Endodermal cell (in vitro differentiated cells): ENCODE data around the gene GPR42. TPM values are rescaled to one million over a fixed set of nuclear protein-coding genes. Genes with fewer than 3 reads are reported as not detected.

Experiments
- DNase-seq: peaks from one replicate; pipeline ENCODE4 v3.0.0-alpha.2; 2017
- H3K27ac ChIP-seq: 2 replicates; pipeline ENCODE4 v1.5.1; 2013; ENCODE audit warnings: mild to moderate bottlenecking, low read depth, low read length, moderate library complexity
- H3K27me3 ChIP-seq: 2 replicates; pipeline ENCODE4 v1.6.1; 2013; ENCODE audit warnings: mild to moderate bottlenecking, low read length, moderate library complexity; ENCODE audit not compliant: insufficient read depth, control insufficient read depth, poor library complexity, severe bottlenecking
- H3K36me3 ChIP-seq: 2 replicates; pipeline ENCODE4 v1.7.0; 2013; ENCODE audit warnings: mild to moderate bottlenecking, low read length, moderate library complexity; ENCODE audit not compliant: control insufficient read depth, insufficient read depth
- H3K4me1 ChIP-seq: one replicate; pipeline ENCODE4 v1.7.0; 2013; ENCODE audit warnings: low read length; ENCODE audit not compliant: control insufficient read depth, insufficient read depth
- H3K4me3 ChIP-seq: 2 replicates; pipeline ENCODE4 v1.5.1; 2013; ENCODE audit warnings: mild to moderate bottlenecking, low read length, moderate library complexity
- H3K9ac ChIP-seq: 2 replicates; pipeline ENCODE4 v1.6.1; 2013; ENCODE audit warnings: mild to moderate bottlenecking, low read length, moderate library complexity; ENCODE audit not compliant: poor library complexity, severe bottlenecking; ENCODE audit errors: extremely low read depth
- H3K9me3 ChIP-seq: 2 replicates; pipeline ENCODE4 v1.6.1; 2013; ENCODE audit warnings: mild to moderate bottlenecking, low read length, moderate library complexity; ENCODE audit not compliant: control insufficient read depth
- H3K27ac Mint-ChIP-seq: 2 replicates; pipeline ENCODE4 v1.8.0; 2020; ENCODE audit warnings: mixed read lengths
- H3K27me3 Mint-ChIP-seq: 2 replicates; pipeline ENCODE4 v1.8.0; 2021; ENCODE audit warnings: mild to moderate bottlenecking, mixed read lengths; ENCODE audit not compliant: insufficient read depth
- H3K36me3 Mint-ChIP-seq: 2 replicates; pipeline ENCODE4 v1.8.0; 2020; ENCODE audit warnings: low read depth, mixed read lengths
- H3K4me1 Mint-ChIP-seq: 2 replicates; pipeline ENCODE4 v1.8.0; 2020; ENCODE audit warnings: mixed read lengths
- H3K4me3 Mint-ChIP-seq: 2 replicates; pipeline ENCODE4 v1.8.0; 2020; ENCODE audit warnings: mild to moderate bottlenecking, moderate library complexity, mixed read lengths
- H3K9me3 Mint-ChIP-seq: 2 replicates; pipeline ENCODE4 v1.8.0; 2020; ENCODE audit warnings: mild to moderate bottlenecking, mixed read lengths
- WGBS, 2 experiments: methylation state at CpG; one replicate each; pipeline versions ENCODE4 v1.1.5 to v1.1.7; 2013; ENCODE audit warnings: missing lambda C conversion rate in 2 of 2, mixed read lengths in 1 of 2; ENCODE audit not compliant: insufficient coverage in 1 of 2, insufficient read length in 1 of 2; 5-methylcytosine and 5-hydroxymethylcytosine counted together
- total RNA-seq, 2 donors: library from RNA; stranded (reverse); fragmentation: NEBNext Ultra II Directional in 1 of 2; extraction: Animal tissue kit (Norgen Biotek cat#: 25700) in 1 of 2; gene quantifications; 2 replicates in 1 of 2; 3 replicates in 1 of 2; pipeline ENCODE4 v1.2.1, GENCODE V29; 2021
- TF ChIP-seq, protein P1 (sequence below): fragments of 200-600 bp; sonication (generic); conservative IDR thresholded peaks from 2 replicates; pipeline ENCODE4 v1.5.0; 2021; ENCODE audit warnings: antibody characterized with exemption, mild to moderate bottlenecking

GPR42 gene
- total RNA-seq, 2 donors from 2014 or later = not detected

DNA sequence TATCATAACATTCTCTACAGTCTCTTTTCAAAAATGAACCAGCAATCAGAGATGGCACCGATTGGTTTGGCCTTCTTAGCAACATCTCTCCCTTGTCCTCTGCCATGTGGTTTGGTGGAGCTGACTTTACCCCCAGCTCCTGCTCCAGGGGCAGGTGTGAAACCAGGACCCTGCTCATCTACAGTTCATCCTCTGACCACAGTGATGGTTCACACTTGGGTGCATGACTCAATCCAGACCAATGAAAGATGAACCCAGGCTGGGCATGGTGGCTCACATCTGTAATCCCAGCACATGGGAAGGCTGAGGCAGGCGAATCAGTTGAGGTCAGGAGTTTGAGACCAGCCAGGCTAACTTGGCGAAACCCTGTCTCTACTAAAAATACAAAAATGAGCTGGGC is 43.6 kb downstream of the GPR42 start:
- Histone ChIP-seq H3K9ac (no peak overlapping the region), H3K27me3 (no peaks in the 10 kb centered on the region), H3K9me3 (no peaks in the 10 kb centered on the region), H3K27ac (no peak overlapping the region), H3K36me3 (no peaks in the 10 kb centered on the region), H3K4me1 (no peaks in the 10 kb centered on the region), H3K4me3 (no peak overlapping the region)
- 86 to 94% methylated on average over 2 to 3 of the region's 3 CpGs for WGBS, 2 experiments
- TF ChIP-seq, protein P1, sequence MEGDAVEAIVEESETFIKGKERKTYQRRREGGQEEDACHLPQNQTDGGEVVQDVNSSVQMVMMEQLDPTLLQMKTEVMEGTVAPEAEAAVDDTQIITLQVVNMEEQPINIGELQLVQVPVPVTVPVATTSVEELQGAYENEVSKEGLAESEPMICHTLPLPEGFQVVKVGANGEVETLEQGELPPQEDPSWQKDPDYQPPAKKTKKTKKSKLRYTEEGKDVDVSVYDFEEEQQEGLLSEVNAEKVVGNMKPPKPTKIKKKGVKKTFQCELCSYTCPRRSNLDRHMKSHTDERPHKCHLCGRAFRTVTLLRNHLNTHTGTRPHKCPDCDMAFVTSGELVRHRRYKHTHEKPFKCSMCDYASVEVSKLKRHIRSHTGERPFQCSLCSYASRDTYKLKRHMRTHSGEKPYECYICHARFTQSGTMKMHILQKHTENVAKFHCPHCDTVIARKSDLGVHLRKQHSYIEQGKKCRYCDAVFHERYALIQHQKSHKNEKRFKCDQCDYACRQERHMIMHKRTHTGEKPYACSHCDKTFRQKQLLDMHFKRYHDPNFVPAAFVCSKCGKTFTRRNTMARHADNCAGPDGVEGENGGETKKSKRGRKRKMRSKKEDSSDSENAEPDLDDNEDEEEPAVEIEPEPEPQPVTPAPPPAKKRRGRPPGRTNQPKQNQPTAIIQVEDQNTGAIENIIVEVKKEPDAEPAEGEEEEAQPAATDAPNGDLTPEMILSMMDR = no peak
- H3K4me1 Mint-ChIP-seq = no peaks in the 10 kb centered on the region
- H3K36me3 Mint-ChIP-seq = no peaks in the 10 kb centered on the region
- no peak overlapping the region for H3K4me3 Mint-ChIP-seq
- DNase-seq = no peak
- peaks cover 31% of the 10 kb centered on the region for H3K27me3 Mint-ChIP-seq
- H3K27ac Mint-ChIP-seq = no peak overlapping the region
- H3K9me3 Mint-ChIP-seq = no peaks in the 10 kb centered on the region

DNA sequence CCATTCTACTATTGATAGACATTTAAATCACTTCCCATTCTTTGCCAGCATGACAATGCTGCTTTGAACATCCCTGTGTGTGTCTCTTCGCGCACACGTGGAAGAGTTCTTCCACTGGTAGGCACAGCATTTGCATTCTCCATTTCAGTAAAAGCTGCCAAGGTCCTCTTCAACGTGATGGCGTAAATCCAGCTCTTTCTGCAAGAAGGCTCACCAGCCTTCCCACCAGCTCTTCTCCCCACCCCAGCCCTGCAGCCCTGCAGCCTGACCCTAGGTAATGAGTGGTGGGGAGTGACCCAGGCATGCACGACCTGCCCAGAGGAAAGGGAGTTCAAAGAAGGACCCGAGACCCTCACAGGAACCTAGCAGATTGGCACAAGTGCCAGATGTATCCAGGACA is 45.5 kb downstream of the GPR42 start:
- Mint-ChIP-seq H3K4me1 (no peaks in the 10 kb centered on the region), H3K9me3 (no peaks in the 10 kb centered on the region), H3K4me3 (no peak overlapping the region), H3K27ac (no peak overlapping the region), H3K27me3 (peaks cover 31% of the 10 kb centered on the region), H3K36me3 (no peaks in the 10 kb centered on the region)
- Histone ChIP-seq H3K27me3 (no peaks in the 10 kb centered on the region), H3K4me1 (no peaks in the 10 kb centered on the region), H3K9ac (no peak overlapping the region), H3K4me3 (no peak overlapping the region), H3K36me3 (no peaks in the 10 kb centered on the region), H3K9me3 (no peaks in the 10 kb centered on the region), H3K27ac (no peak overlapping the region)
- TF ChIP-seq, protein P1 = no peak
- DNase-seq = no peak
- WGBS, 2 experiments = 92 to 96% methylated on average over 5 to 7 of the region's 7 CpGs

DNA sequence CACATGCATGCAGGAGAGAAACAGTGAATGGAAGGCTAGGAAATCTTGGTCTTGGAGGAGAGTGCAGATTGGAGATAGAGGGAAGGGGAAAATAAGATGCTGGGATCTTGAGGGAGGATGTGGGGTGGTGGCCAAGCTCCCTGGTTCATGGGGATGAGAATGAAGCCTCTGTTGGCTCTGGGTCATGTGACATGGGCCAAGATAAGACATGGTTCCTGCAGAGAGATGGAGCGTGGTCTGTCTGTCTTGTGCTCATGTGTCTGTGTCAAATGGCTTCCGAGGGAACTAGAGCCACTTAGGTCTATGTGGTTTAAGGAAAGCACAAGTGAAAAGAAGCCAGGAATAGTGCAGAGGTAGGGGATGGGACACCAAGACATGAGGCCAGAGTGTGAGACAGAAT is 46.4 kb downstream of the GPR42 start:
- H3K9me3 ChIP-seq = no peaks in the 10 kb centered on the region
- H3K36me3 ChIP-seq = no peaks in the 10 kb centered on the region
- no peak overlapping the region for H3K27ac Mint-ChIP-seq
- no peak overlapping the region for H3K4me3 Mint-ChIP-seq
- H3K9ac ChIP-seq = no peak overlapping the region
- H3K36me3 Mint-ChIP-seq = no peaks in the 10 kb centered on the region
- no peak for DNase-seq
- H3K9me3 Mint-ChIP-seq = no peaks in the 10 kb centered on the region
- H3K27ac ChIP-seq = no peak overlapping the region
- H3K27me3 Mint-ChIP-seq = peaks cover 31% of the 10 kb centered on the region
- H3K4me1 Mint-ChIP-seq = no peaks in the 10 kb centered on the region
- H3K27me3 ChIP-seq = no peaks in the 10 kb centered on the region
- TF ChIP-seq, protein P1 = no peak
- no peaks in the 10 kb centered on the region for H3K4me1 ChIP-seq
- H3K4me3 ChIP-seq = no peak overlapping the region
- 85 to 90% methylated on average over 2 of the region's 2 CpGs for WGBS, 2 experiments
